ENCODE measurements around the gene RRBP1.

DNA sequence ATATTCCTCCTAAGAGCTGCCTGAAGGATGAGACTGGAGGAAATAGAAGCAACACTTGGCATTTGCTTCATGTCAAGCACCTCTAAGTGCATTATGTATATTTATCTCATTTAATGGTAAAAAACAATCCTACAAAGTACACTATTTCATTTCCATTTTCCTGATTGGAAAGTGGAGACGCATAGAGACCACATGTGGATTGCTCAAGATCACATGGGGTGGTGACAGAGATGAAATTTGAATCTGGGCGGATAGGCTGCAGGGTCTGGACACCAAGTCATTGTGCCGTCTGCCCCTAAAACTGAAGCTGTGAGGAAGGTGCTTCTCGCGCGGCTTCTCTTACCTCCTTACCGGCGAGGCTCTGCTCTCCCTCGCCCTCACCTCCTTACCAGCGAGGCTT, 48.0 kb upstream of the RRBP1 start:
- no peak for TF ChIP-seq CTCF (conservative IDR thresholded peaks at IDR 0.05; ENCODE audit: low read depth, low read length)
- TF ChIP-seq EZH2 (IDR thresholded peaks at IDR 0.05; ENCODE audit: borderline replicate concordance, low read depth, low read length, poor library complexity, severe bottlenecking): no peak
